K562 (cell line): ENCODE measurements around the gene PHLPP2. TPM values are rescaled to one million over a fixed set of nuclear protein-coding genes. Genes with fewer than 3 reads are reported as not detected.
"Not testable (repeated sequence)": the region's sequence is repeated elsewhere in the genome, so short reads cannot be mapped to it uniquely, and the experiment has no call there.

ENCODE experiments used
- ATAC-seq: fragments of 200-7000 bp; cut with Tn5 transposase; 3 replicates; pipeline ENCODE4 v1.9.1; 2020; ENCODE audit warnings: moderate library complexity
- BruUV-seq: library from RNA; stranded (reverse); fragments of 400-500 nt; replicated peaks from 2 replicates; lab custom pipeline; 2021; lab: Mats Ljungman, UMichigan
- CTCF ChIA-PET: fragments of 300-600 bp; formaldehyde crosslinking; extraction: SDS; loops from one replicate; lab custom pipeline; 2021; ENCODE audit warnings: low intra/inter-chr PET ratio; lab: Yijun Ruan, JAX
- POLR2A ChIA-PET: fragments of 300-600, 350-650 bp; sonication (Branson Sonifier 250); formaldehyde crosslinking; extraction: SDS; loops from one replicate; lab custom pipeline; 2021; ENCODE audit warnings: antibody characterized with exemption, inconsistent platforms; lab: Yijun Ruan, JAX
- DNase-seq, 4 experiments: peaks; one replicate each; pipeline versions ENCODE4 v3.0.0 to v3.0.0-alpha.2; 2011 to 2018; ENCODE audit warnings: low spot score in 3 of 4, mixed read lengths in 3 of 4; ENCODE audit errors: extremely low read depth in 1 of 4
- FAIRE-seq: peaks from 2 replicates; lab custom pipeline; 2011; peaks lifted over from hg19 to GRCh38; lab: Jason Lieb, UNC
- H2AFZ ChIP-seq: 2 replicates; pipeline ENCODE4 v1.6.0; 2011; ENCODE audit warnings: low read depth, low read length, control low read depth, inconsistent platforms
- H3K27ac ChIP-seq: fragments of 200-600 bp; 3 replicates; pipeline ENCODE4 v1.8.0; 2011; ENCODE audit warnings: low read depth, mild to moderate bottlenecking, control low read depth, inconsistent platforms, low read length, moderate library complexity, mixed read lengths; ENCODE audit errors: extremely low read depth
- H3K27me3 ChIP-seq, 2 experiments: fragments of 300-600 bp in 1 of 2; 2 replicates in 1 of 2; 3 replicates in 1 of 2; pipeline versions ENCODE4 v1.6.0 to v1.8.0; 2011; ENCODE audit warnings: inconsistent platforms in 2 of 2, low read length in 2 of 2, mild to moderate bottlenecking in 1 of 2, mixed read lengths in 1 of 2, moderate library complexity in 1 of 2; ENCODE audit not compliant: control insufficient read depth in 2 of 2, insufficient read depth in 2 of 2
- H3K36me3 ChIP-seq: fragments of 300-600 bp; 3 replicates; pipeline ENCODE4 v1.8.0; 2011; ENCODE audit warnings: mild to moderate bottlenecking, low read length, inconsistent platforms; ENCODE audit not compliant: control insufficient read depth, insufficient read depth
- H3K4me1 ChIP-seq, 2 experiments: fragments of 200-600 bp in 1 of 2; replicated peaks in 1 of 2; 2 replicates in 1 of 2; 3 replicates in 1 of 2; pipeline versions ENCODE4 v1.5.1 to v1.8.0; 2011; ENCODE audit warnings: inconsistent platforms in 2 of 2, low read length in 2 of 2, mild to moderate bottlenecking in 1 of 2, mixed read lengths in 1 of 2, moderate library complexity in 1 of 2; ENCODE audit not compliant: control insufficient read depth in 2 of 2, insufficient read depth in 2 of 2
- H3K4me2 ChIP-seq: 2 replicates; pipeline ENCODE4 v1.6.1; 2011; ENCODE audit warnings: low read length, control low read depth, inconsistent platforms, mixed read lengths; ENCODE audit not compliant: insufficient read depth
- H3K4me3 ChIP-seq: fragments of 200-600 bp; sonication (generic), shearing (Covaris generic); 2 replicates; pipeline ENCODE4 v1.5.1; 2016; ENCODE audit warnings: control low read depth, inconsistent platforms
- H3K79me2 ChIP-seq: fragments of 200-600 bp; 3 replicates; pipeline ENCODE4 v1.8.0; 2011; ENCODE audit warnings: low read length, inconsistent platforms; ENCODE audit not compliant: control insufficient read depth, insufficient read depth
- H3K9ac ChIP-seq, 2 experiments: 2 replicates each; pipeline versions ENCODE4 v1.6.0 to v1.6.1; 2011; ENCODE audit warnings: low read depth in 2 of 2, low read length in 2 of 2, control low read depth in 1 of 2, inconsistent platforms in 1 of 2, mild to moderate bottlenecking in 1 of 2, mixed read lengths in 1 of 2; ENCODE audit not compliant: insufficient read depth in 1 of 2
- H3K9me1 ChIP-seq: one replicate; pipeline ENCODE4 v1.6.0; 2011; ENCODE audit warnings: inconsistent platforms, mild to moderate bottlenecking, low read length, moderate library complexity; ENCODE audit not compliant: control insufficient read depth, insufficient read depth
- H3K9me3 ChIP-seq: replicated peaks from 2 replicates; pipeline ENCODE4 v1.5.1; 2011; ENCODE audit warnings: low read depth, low read length, inconsistent platforms; ENCODE audit not compliant: control insufficient read depth, insufficient read depth
- H4K20me1 ChIP-seq: replicated peaks from 2 replicates; pipeline ENCODE4 v1.6.1; 2011; ENCODE audit warnings: low read length, inconsistent platforms, mixed read lengths; ENCODE audit not compliant: control insufficient read depth, insufficient read depth
- C11orf30 ChIP-seq: fragments of 450-650 bp; IDR thresholded peaks from 2 replicates; pipeline ENCODE4 v1.6.1; 2016; ENCODE audit warnings: low read depth, mild to moderate bottlenecking
- FOXP1 ChIP-seq: sonication (generic); formaldehyde crosslinking; IDR thresholded peaks from 2 replicates; pipeline ENCODE4 v1.8.0; 2022; ENCODE audit warnings: mild to moderate bottlenecking, missing genetic modification reagents
- HDAC8 ChIP-seq: fragments of 450-650 bp; IDR thresholded peaks from 2 replicates; pipeline ENCODE4 v1.6.1; 2016; ENCODE audit warnings: mild to moderate bottlenecking, missing genetic modification characterization, moderate library complexity, missing compliant biosample characterization
- MIER1 ChIP-seq: fragments of 450-650 bp; IDR thresholded peaks from 2 replicates; pipeline ENCODE4 v1.6.1; 2016; ENCODE audit warnings: antibody characterized with exemption, mild to moderate bottlenecking, low read depth
- SREBF2 ChIP-seq: sonication (generic); formaldehyde crosslinking; IDR thresholded peaks from 2 replicates; pipeline ENCODE4 v1.4.0; 2020; ENCODE audit warnings: mild to moderate bottlenecking, missing genetic modification reagents
- WGBS: fragments of 100-300 bp; shearing (Covaris generic); methylation state at CpG from one replicate; pipeline ENCODE4 v1.1.6; 2016; ENCODE audit warnings: low coverage, mixed read lengths; ENCODE audit not compliant: insufficient coverage; ENCODE audit errors: missing lambda C conversion rate; 5-methylcytosine and 5-hydroxymethylcytosine counted together
- in situ Hi-C: fragments of 300-500 bp; cut with MboI; formaldehyde crosslinking; loops from 4 replicates; pipeline ENCODE4 v1.15.0; 2018; ENCODE audit warnings: inconsistent platforms, mixed read lengths
- intact Hi-C: fragments of 100-400 bp; cut with micrococcal nuclease; formaldehyde crosslinking; loops from 2 replicates; pipeline ENCODE4 v1.14.2; 2022
- polyA plus RNA-seq, 8 experiments: library from polyadenylated mRNA; depleted of rRNA in 4 of 8; stranded (reverse) in 5 of 8; unstranded in 3 of 8; fragments of >200 nt; fragmentation: Nextera tagmentation in 2 of 8; fragmentation: Illumina TruSeq in 1 of 8; extraction: Ambion mirVana in 2 of 8; extraction: Trizol in 1 of 8; gene quantifications; 2 replicates each; pipeline versions ENCODE4 v1.2.1 to v1.2.3, GENCODE V29; 2011 to 2014; ENCODE audit warnings: inconsistent platforms in 1 of 8, missing spikeins in 1 of 8
- total RNA-seq, 7 experiments: library from RNA; depleted of rRNA in 6 of 7; stranded (reverse); fragments of >200 nt in 6 of 7; fragmentation: Illumina TruSeq in 2 of 7; extraction: Trizol in 2 of 7; gene quantifications; 2 replicates each; pipeline versions ENCODE4 v1.2.1 to v1.2.3, GENCODE V29; 2011 to 2021; ENCODE audit warnings: low replicate concordance in 1 of 7

Gene PHLPP2
- total and polyA plus RNA-seq, 9 of the 15 experiments (the other 6 are each of a cell fraction or from before 2014, with no cell fraction given): 0.60 to 7.1 (median 2.6) TPM

GRCh38 chr16:71600822-71601221, 123.7 kb downstream of the PHLPP2 start:
- H3K79me2 ChIP-seq: no peaks in the 10 kb centered on the region
- no peak overlapping the region for H2AFZ ChIP-seq
- H3K9me3 ChIP-seq: no peaks in the 10 kb centered on the region
- no peaks in the 10 kb centered on the region for H4K20me1 ChIP-seq
- ATAC-seq: no peak; the same call in 2 of the 3 replicates
- DNase-seq: no peak
- no TSS peak for BruUV-seq
- POLR2A ChIA-PET: no interaction called here
- no peak overlapping the region for H3K9ac ChIP-seq
- H3K4me3 ChIP-seq: no peak overlapping the region
- no peak overlapping the region for H3K27ac ChIP-seq
- in situ Hi-C loops (no loop called here), intact Hi-C loops (no loop called here)
- peaks cover 9 to 15% of the 10 kb centered on the region in 2 experiments; a peak in 4 of 5 replicates for H3K27me3 ChIP-seq
- WGBS: 2% methylated on average over 8 of the region's 8 CpGs
- TF ChIP-seq C11orf30 (no peak), SREBF2 (no peak), HDAC8 (no peak), FOXP1 (CRISPR knock-in tag) (no peak), MIER1 (no peak)
- no peaks in the 10 kb centered on the region for H3K36me3 ChIP-seq
- no peaks in the 10 kb centered on the region for H3K9me1 ChIP-seq
- CTCF ChIA-PET: no interaction called here
- no peaks in the 10 kb centered on the region for H3K4me1 ChIP-seq
- FAIRE-seq: no peak
- no peak overlapping the region for H3K4me2 ChIP-seq

GRCh38 chr16:71598426-71598825, 126.1 kb downstream of the PHLPP2 start:
- CTCF ChIA-PET, intact Hi-C loops, H3K9me3 ChIP-seq, H3K4me1 ChIP-seq, H3K27ac ChIP-seq, DNase-seq, POLR2A ChIA-PET, H4K20me1 ChIP-seq, H3K9me1 ChIP-seq, BruUV-seq, in situ Hi-C loops, FAIRE-seq, H3K36me3 ChIP-seq, H2AFZ ChIP-seq, H3K79me2 ChIP-seq, ATAC-seq, H3K4me2 ChIP-seq, H3K9ac ChIP-seq, H3K4me3 ChIP-seq: not testable (repeated sequence)
- peaks cover 9 to 15% of the 10 kb centered on the region in 2 experiments; a peak in 4 of 5 replicates for H3K27me3 ChIP-seq
- WGBS: 0% methylated on average over 2 of the region's 2 CpGs

GRCh38 chr16:71595340-71595826, 129.1 kb downstream of the PHLPP2 start:
- not testable (repeated sequence) for H3K4me1 ChIP-seq

More at GRCh38 chr16:71595340-71595826, 129.1 kb downstream of the PHLPP2 start:
- H3K79me2 ChIP-seq, in situ Hi-C loops, H3K4me2 ChIP-seq, H3K9me3 ChIP-seq, DNase-seq, H3K9ac ChIP-seq, H3K9me1 ChIP-seq, H3K27ac ChIP-seq, H2AFZ ChIP-seq, POLR2A ChIA-PET, intact Hi-C loops, H4K20me1 ChIP-seq, FAIRE-seq, CTCF ChIA-PET, H3K36me3 ChIP-seq, H3K4me3 ChIP-seq, ATAC-seq, BruUV-seq: not testable (repeated sequence)
- whole genome bisulfite sequencing: 0% methylated on average over 3 of the region's 7 CpGs
- peaks cover 6 to 19% of the 10 kb centered on the region in 2 experiments; a peak in 3 of 5 replicates for H3K27me3 ChIP-seq
